ENCODE results near the gene IGSF6.

The IGSF6 gene

DNA sequence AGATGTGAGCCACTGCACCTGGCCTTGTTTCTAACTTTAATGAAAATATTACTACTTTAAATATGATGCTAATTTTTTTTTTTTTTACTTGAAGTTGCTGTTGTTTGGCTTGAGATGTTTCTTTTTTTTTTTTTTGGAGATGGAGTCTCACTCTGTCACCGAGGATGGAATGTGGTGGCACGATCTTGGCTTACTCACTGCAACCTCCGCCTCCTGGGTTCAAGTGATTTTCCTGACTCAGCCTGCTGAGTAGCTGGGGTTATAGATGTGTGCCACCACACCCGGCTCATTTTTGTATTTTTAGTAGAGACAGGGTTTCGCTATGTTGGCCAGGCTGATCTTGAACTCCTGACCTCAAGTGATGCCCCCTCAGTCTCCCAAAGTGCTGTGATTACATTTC lies 23.6 kb downstream of the IGSF6 start:
- TF ChIP-seq POLR2A (IDR thresholded peaks at IDR 0.05; ENCODE audit: low read depth, low read length), result no peak
- FAIRE-seq (no peak), DNase-seq (ENCODE audit: insufficient read length, low spot score) (no peak)

DNA sequence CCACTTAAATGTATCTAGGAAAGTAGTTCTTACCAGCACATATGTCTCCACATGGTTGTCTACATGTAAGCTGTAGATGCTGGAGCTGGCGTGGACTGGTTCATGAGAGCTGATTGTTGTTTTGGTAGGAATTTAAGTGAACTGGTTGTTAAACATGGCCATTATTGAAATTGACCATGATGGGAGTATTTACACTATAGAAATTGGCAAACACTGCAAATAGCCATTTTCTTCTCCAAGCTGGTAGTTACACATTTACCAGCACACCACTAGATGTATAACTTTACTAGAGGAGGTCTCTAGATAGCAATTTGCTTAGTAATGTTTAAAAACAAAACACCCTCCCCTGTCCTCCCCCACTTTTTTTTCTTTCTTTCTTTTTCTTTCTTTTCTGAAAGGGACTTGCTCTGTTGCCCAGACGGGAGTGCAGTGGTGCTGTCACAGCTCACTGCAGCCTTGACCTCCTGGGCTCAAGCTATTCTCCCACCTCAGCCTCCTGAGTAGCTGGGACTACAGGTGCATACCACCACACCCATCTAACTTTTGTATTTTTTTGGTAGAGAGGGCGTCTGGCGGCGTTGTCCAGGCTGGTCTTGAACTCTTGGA lies 24.2 kb downstream of the IGSF6 start:
- DNase-seq (ENCODE audit: insufficient read length, low spot score) (no peak), FAIRE-seq (no peak)
- no peak for TF ChIP-seq POLR2A (IDR thresholded peaks at IDR 0.05; ENCODE audit: low read depth, low read length)

DNA sequence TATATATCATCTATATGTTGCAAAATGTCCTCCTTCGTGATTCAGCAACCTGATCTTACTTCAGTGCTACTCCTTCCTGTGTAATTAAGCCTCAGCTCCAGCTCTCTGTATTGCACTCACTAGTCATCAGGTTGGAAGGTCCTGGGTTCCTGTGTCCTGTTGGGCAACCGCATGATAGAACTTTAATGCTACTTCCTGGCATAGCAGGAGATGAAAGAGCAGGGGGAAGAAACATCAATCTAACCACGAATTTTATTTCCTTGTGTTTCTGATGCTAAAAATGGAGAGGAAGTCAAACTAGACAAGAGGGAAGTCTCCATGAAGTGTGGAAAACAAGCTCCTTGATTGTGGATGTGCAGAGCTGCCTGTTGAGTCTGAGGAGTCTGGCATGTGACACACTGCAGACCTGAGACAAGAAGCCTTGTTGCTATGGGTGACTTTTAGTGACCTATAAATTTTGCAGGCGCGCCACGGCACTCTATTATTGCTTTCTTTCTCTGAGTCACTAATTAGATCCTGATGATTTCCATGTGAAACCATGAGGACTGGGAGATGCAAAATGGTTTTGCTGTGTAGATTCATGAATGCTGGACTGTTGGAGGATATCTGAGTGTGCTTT lies 25.6 kb downstream of the IGSF6 start:
- no peak for DNase-seq (ENCODE audit: insufficient read length, low spot score)
- no peak for FAIRE-seq
- TF ChIP-seq POLR2A (IDR thresholded peaks at IDR 0.05; ENCODE audit: low read depth, low read length), result no peak

DNA sequence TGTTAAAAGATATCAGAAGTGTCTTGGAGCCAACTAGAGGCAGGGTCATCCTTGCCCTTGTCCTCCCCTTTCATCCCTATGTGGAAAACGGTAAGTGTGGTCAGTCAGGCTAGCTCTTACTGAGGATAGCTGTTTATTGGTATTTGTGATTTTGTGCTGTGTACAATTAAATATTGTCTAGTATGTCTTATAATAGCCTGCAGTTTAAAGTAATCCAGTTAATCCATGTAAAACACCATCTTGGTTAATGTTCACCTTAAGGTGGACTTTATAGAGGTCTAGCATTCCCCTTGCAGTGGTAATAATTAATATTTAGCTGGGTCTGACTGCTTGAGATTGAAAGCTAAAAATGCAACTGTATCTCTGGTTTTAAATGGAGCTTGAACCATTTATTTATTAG lies 27.4 kb downstream of the IGSF6 start:
- no peak for TF ChIP-seq POLR2A (IDR thresholded peaks at IDR 0.05; ENCODE audit: low read depth, low read length)
- DNase-seq (ENCODE audit: insufficient read length, low spot score), result no peak
- no peak for FAIRE-seq

DNA sequence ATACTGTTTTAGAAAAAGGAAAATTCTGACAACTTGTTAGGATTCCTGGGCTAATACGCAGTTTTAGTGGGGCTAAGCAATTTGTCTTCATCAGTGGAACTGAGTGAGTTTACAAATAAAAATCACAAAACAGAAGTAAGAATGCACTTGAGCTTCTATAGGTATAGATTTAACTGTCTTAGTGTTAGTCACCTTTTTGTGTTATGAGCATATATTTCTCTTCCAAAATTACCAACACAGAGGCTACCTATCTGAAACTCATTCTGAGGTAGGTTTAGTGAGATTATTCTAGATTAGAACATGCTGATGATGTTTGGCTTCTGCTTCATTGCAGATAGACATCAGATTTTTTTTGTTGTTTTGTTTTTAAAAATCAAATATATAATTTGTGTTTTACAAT lies 29.9 kb downstream of the IGSF6 start:
- FAIRE-seq (no peak), DNase-seq (ENCODE audit: insufficient read length, low spot score) (no peak)
- TF ChIP-seq POLR2A (IDR thresholded peaks at IDR 0.05; ENCODE audit: low read depth, low read length), result no peak

DNA sequence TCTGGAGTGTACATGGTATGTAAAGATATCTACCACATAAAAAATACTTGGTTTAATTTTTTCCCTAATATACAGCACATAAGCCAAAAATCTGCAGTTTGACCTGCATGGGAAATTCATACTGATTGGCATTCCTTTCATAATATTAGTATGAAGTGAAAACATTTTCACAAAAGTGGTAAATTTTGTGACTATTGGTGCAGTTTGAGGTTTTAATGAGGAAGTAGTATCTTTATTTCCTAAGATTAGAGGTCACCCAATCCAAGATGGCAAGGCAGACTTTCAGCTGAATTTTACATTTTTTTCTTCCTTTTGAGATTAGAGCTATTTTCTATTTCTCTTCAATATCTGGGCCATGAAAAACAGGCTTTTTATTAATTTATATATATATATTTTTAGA lies 31.8 kb downstream of the IGSF6 start:
- no peak for TF ChIP-seq POLR2A (IDR thresholded peaks at IDR 0.05; ENCODE audit: low read depth, low read length)
- DNase-seq (ENCODE audit: insufficient read length, low spot score), result no peak
- no peak for FAIRE-seq

DNA sequence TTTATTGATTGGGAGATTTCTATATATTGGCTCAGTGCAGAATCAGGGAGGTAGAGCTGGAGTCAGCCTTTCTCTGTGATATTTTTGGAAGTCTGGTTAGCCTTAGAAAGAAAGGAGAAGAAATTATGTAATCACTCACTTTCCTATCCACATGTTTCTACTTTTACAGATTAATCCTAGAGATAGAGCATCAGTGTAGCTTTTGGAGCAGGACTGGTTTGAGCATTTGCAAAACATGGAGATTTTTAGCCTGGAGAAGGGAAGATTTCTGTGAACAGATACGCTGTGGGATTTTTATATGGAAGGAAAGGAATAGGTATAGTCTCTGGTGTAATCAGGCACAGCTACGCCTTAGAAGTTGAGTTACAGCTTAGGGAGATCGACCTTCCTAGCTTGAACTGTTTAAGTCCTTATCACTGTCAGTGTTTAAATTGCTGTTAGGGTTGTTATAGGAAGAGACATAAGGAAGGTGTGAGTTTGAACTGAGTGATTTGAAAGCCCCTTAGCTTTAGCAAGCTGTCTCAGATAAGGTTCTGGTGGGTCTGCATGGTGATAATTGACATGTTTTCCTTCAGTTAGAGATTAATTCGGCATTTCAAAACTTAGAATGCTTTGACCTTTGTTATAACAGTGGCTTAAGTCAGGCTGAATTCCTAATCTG lies 32.5 kb downstream of the IGSF6 start:
- no peak for TF ChIP-seq POLR2A (IDR thresholded peaks at IDR 0.05; ENCODE audit: low read depth, low read length)
- FAIRE-seq (no peak), DNase-seq (ENCODE audit: insufficient read length, low spot score) (no peak)

DNA sequence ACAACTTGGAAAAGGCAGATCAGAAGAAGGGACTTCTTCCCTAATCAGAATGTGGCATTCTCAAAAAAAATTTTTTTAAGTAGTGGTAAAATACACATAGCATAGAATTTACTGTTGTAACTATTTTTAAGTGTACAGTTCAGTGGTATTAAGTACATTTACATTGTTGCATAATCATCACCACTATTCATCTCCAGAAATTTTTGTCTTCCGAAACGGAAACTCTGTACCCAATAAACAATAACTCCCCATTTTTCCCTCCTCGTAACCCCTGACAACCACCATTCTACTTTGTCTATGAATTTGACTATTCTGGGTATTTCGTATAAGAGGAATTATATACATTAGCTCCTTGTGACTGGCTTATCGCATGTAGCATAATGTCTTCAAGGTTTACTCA lies 34.1 kb downstream of the IGSF6 start:
- no peak for DNase-seq (ENCODE audit: insufficient read length, low spot score)
- FAIRE-seq, result no peak
- TF ChIP-seq POLR2A (IDR thresholded peaks at IDR 0.05; ENCODE audit: low read depth, low read length), result no peak

DNA sequence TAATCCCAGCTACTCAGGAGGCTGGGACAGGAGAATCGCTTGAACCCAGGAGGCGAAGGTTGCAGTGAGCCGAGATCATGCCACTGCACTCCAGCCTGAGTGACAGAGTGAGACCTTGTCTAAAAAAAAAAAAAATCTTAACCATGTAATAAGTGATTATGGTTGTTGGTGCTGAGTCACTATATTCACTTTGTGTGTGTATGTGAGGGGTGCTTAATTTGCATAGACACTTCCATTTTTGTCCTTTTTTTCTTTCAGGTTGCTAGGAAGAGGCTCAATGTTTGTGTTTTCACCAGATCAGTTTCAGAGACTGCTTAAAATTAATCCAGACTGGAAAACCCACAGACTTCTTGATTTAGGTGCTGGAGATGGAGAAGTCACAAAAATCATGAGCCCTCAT lies 34.8 kb downstream of the IGSF6 start:
- FAIRE-seq (no peak), DNase-seq (ENCODE audit: insufficient read length, low spot score) (no peak)
- no peak for TF ChIP-seq POLR2A (IDR thresholded peaks at IDR 0.05; ENCODE audit: low read depth, low read length)

DNA sequence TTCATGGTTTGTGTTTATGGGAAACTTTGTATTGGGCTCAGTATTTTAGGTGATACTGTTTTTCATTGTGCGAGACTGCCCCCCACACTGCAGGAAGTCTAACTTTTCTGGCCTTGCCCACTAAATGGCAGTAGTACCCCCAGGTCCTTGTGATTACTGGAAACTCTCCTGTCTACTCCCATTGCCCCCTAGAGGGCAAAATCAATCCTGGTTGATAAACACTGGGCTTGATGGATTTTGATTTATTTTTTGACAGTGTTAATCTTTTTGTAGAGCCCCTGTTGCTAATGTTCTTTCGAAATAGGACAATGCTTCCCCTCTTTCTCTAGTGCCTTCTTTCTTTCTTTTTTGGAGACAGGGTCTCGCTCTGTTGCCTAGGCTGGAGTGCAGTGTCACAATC lies 37.5 kb downstream of the IGSF6 start:
- FAIRE-seq (no peak), DNase-seq (ENCODE audit: insufficient read length, low spot score) (no peak)
- TF ChIP-seq POLR2A (IDR thresholded peaks at IDR 0.05; ENCODE audit: low read depth, low read length), result no peak

DNA sequence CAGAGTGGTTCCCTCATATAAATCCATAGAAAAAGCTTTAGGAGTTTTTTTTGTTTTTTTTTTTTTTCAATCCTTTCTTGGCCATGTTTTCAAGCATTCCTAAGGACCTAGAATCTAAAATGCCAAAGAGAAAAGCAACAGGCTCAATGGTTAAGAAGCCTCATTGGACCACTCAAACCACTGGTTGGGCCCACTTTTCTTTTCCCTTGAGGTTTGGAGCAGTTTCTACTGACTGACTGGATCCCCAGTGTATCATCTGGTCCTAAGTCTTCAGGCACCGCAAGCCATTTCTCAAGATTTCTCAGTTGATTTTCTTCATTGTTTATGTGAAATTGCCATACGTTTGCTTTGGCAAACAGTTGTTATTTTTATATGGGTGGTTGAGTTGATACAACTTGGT lies 38.6 kb downstream of the IGSF6 start:
- no peak for TF ChIP-seq POLR2A (IDR thresholded peaks at IDR 0.05; ENCODE audit: low read depth, low read length)
- FAIRE-seq (no peak), DNase-seq (ENCODE audit: insufficient read length, low spot score) (no peak)

GRCh38 chr16:21613361-21613760 lies 39.0 kb downstream of the IGSF6 start:
- DNase-seq (ENCODE audit: insufficient read length, low spot score) (no peak), FAIRE-seq (no peak)
- no peak for TF ChIP-seq POLR2A (IDR thresholded peaks at IDR 0.05; ENCODE audit: low read depth, low read length)

DNA sequence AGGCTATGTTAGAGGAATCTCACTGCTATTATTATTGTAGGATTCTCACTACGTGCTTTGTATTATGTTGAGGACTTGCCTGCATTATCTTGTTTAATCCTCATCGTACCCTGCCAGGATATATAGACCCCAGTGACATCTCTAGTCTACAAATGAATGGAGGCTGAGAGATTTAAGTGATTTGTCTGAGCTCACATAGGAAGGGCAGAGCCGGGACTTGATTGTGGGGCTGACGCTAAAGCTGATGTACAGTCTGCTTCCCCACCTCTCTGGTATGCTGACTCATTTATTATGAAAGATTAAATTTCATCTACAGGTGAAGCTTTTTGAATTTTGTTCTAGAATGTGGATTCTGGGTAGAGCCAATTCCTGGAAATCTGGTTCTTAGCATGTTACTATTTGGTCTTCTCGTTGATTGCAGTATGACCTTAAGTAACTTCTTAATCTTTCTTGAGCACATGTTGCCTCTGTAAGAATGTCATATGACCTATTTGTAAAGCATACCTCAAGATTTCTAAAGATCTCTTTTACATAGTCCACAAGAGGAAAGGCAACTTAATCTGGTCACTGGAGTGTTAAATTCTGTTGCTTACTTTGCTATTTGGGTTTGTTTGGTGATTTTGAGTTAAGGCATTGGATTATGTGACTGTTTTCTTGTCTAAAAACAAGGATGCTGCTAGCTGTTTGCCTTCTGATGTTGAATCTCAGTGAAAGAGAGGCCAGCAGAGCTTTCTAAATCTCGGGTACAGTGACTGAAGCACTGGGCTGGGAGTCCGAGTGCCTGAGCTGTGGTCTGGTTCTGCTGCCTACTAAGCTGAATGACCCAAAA lies 40.6 kb downstream of the IGSF6 start:
- DNase-seq (ENCODE audit: insufficient read length, low spot score), result no peak
- TF ChIP-seq POLR2A (IDR thresholded peaks at IDR 0.05; ENCODE audit: low read depth, low read length), result no peak
- no peak for FAIRE-seq

- no peak for FAIRE-seq
- no peak for TF ChIP-seq POLR2A (IDR thresholded peaks at IDR 0.05; ENCODE audit: low read depth, low read length)
- no peak for DNase-seq (ENCODE audit: insufficient read length, low spot score)
Observed at GRCh38 chr16:21611198-21611555, 41.2 kb downstream of the IGSF6 start.

Measured in H54 (cell line).